ENCODE results near the gene ZNF74.

The ZNF74 gene

GRCh38 chr22:20395181-20395906 lies 1.4 kb downstream of the ZNF74 start:
- TF ChIP-seq CTCF (conservative IDR thresholded peaks at IDR 0.05) (no peak), ZFX (IDR thresholded peaks at IDR 0.05) (no peak)
- H3K27ac ChIP-seq, result no peak overlapping the region

- no peak overlapping the region for H3K27ac ChIP-seq
Observed at GRCh38 chr22:20395907-20396287, 1.9 kb downstream of the ZNF74 start.

GRCh38 chr22:20396639-20397038 lies 2.7 kb downstream of the ZNF74 start:
- TF ChIP-seq CTCF (conservative IDR thresholded peaks at IDR 0.05) (no peak), ZFX (IDR thresholded peaks at IDR 0.05) (no peak)
- no peak overlapping the region for H3K27ac ChIP-seq

More at GRCh38 chr22:20395907-20396287, 1.9 kb downstream of the ZNF74 start:
- TF ChIP-seq CTCF (conservative IDR thresholded peaks at IDR 0.05) (no peak), ZFX (IDR thresholded peaks at IDR 0.05) (no peak)

GRCh38 chr22:20397498-20397897 lies 3.5 kb downstream of the ZNF74 start:
- TF ChIP-seq ZFX (IDR thresholded peaks at IDR 0.05) (no peak), CTCF (conservative IDR thresholded peaks at IDR 0.05) (no peak)
- no peak overlapping the region for H3K27ac ChIP-seq

GRCh38 chr22:20398420-20398819 lies 4.5 kb downstream of the ZNF74 start:
- no peak overlapping the region for H3K27ac ChIP-seq
- TF ChIP-seq CTCF (conservative IDR thresholded peaks at IDR 0.05), result no peak
- no peak for TF ChIP-seq ZFX (IDR thresholded peaks at IDR 0.05)

GRCh38 chr22:20399866-20400605 lies 6.1 kb downstream of the ZNF74 start:
- no peak overlapping the region for H3K27ac ChIP-seq
- TF ChIP-seq CTCF (conservative IDR thresholded peaks at IDR 0.05), result no peak
- no peak for TF ChIP-seq ZFX (IDR thresholded peaks at IDR 0.05)

GRCh38 chr22:20400606-20401375 lies 6.8 kb downstream of the ZNF74 start:
- TF ChIP-seq CTCF (conservative IDR thresholded peaks at IDR 0.05) (no peak), ZFX (IDR thresholded peaks at IDR 0.05) (no peak)

More at GRCh38 chr22:20400606-20401375, 6.8 kb downstream of the ZNF74 start:
- no peak overlapping the region for H3K27ac ChIP-seq
